8988T (cell line): ENCODE data around the gene ALDH1L1.
"Not testable (repeated sequence)": the region's sequence is repeated elsewhere in the genome, so short reads cannot be mapped to it uniquely, and the experiment has no call there.

Experiments used
- DNase-seq: peaks from one replicate; pipeline ENCODE4 v3.0.0; 2011

The ALDH1L1 gene

GRCh38 chr3:126077754-126078153, 102.6 kb downstream of the ALDH1L1 start:
- no peak for DNase-seq

DNA sequence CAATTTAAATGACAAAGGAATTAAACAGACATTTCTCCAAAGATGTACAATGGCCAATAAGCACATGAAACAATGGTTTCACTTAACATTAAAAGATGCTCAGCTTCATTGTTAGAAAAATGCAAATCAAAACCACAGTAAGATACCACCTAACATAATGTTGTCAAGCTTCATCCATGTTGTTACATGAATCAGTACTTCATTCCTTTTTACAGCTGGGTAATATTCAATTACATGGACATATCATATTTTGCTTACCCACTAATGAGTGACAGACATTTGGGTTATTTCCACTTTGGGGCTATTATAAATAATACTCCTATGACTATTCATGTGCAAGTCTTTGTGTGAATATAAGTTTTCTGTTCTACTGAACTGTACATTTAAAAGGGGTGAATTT, 104.2 kb downstream of the ALDH1L1 start:
- no peak for DNase-seq

GRCh38 chr3:126070146-126070545, 110.2 kb downstream of the ALDH1L1 start:
- DNase-seq: no peak

DNA sequence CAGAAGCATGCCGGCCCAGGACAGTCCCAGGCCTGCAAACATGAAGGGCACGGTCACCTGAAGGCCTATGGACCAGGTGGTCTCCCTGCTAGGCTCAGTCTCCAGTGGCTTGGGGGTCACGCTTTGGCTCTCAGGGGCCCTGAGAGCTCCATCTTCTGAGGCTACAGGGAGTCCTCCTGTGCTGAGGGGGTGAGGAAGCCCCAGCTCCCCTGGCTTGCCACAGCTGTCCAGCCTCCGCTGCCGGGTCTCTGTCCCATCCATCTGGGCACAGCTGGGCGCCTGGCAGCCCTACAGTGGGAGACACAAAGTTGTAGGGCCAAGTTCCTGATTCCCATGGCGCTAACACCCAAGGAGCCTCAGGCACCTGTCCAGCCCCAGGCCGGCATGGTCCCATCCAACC, 112.4 kb downstream of the ALDH1L1 start:
- no peak for DNase-seq

DNA sequence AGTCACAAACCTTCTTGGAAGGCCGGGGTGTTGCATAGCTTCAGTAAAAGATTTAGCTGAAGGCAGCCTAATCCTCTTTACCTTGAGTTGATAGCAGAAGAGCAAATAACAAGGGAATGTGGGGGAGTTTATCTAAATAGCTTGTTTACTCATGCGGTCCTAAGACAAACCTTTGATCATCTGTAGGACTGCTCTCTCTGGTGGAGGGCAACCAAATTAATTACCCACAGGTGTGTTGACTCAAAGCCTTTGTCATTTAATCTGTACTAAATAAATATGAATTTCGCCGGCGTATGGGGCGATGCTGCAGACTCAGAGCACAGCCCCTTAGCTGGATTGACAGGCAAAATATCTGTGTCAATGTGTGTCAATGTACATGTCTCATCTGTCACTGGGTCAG, 113.7 kb downstream of the ALDH1L1 start:
- DNase-seq: not testable (repeated sequence)

DNA sequence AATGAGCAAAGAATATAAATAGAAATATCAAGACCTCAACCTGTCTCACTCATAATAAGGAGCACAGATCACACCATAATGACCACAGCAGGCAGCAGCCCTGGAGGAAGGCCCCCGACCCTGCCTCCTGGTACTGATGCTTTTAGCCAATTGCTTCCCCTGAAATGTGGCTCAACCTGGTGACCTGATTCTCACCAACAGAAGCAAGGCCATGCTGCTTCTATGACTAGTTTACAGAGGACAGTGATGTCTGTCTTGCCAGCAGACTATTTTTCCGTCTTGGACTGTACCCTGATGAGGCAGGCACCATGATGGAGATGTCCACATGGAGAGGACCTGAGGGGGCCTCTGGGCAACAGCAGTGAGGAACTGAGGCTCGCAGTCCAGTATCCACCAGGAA, 114.5 kb downstream of the ALDH1L1 start:
- DNase-seq: no peak

DNA sequence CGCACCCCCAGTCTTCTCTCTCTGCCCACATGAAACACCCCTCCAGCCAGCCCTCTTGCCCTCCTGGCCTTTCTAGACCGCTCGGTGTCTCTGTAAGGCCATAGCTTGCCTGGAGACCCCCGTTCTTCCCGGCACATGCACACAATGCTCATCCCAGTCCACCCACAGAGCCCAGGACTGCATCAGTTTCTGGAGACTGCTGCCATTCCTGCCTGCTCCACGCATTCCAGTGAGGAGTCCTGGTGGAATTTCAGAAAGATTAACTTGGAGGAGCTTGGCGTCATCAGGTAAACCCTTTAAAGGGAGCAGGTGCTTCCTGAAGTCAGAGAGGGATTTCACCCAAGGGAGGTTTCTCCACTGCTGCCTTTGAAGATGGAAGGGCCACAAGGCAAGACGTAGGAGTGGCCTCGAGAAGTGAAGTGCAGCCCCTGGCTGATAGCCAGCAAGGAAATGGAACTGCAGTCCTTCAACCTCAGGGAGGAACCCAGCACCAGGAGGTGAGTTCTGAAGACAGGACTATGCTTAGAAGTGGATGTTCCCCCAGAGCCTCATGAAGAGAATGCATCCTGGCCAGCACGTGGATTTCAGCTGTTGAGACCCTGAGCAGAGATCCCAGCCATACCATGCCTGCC, 115.6 kb downstream of the ALDH1L1 start:
- no peak for DNase-seq

DNA sequence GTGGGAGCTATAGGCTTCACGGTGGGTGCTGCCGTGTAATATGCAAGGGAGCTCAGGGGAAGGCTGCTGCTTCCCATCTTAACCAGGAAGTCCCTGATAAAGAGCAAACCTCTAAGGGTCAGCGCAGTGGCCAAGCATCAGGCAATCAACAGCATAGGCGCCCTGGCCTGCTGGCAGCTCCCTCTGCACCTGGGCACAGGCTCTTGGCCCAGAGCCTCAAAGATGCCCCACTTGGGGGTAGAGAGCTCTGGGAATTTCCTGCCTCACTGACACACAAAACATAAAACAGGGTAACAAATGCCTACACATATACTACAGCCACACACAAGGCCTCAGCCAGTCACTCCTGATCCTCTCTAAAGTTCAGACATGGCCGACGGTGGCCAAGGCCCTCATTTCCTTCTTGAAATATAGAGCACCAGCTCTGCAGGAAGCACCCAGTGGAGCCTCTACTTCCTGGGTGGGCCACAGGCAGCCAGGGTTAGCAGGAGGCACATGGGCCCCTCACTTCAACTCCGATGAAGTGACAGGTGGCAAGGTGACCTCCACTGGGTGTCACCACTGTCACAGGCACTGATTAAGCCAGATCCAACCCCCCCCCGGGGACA, 116.9 kb downstream of the ALDH1L1 start:
- DNase-seq: no peak

GRCh38 chr3:126061301-126062032, 118.9 kb downstream of the ALDH1L1 start:
- DNase-seq: no peak

DNA sequence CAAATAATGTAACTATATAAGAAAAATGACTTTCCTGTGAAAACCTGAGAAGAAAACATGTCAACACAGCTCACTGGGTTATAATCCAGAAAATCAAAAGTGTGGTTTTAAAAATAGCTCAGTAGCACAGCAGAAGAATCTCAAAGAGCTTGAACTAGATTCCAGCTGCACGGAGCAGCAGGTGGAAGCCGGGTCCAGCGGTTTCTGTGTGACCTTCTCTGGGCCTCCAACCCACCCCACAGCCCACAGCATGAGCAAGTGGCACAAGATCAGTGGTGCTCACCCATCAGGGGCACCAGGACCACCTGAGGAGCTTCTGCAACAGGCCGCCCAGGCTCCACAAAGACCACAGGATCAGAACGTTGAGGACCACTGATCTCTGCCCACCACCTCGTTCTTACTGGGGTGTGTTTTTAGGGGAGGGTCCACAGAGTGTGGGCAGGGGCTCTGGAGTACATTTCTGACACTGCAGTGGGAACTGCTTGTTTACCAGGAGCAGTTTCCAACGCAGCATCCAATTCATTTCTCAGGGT, 119.7 kb downstream of the ALDH1L1 start:
- DNase-seq: no peak

- no peak for DNase-seq
Observed at GRCh38 chr3:126058666-126059065, 121.7 kb downstream of the ALDH1L1 start.

GRCh38 chr3:126057936-126058335, 122.5 kb downstream of the ALDH1L1 start:
- no peak for DNase-seq

- DNase-seq: no peak
Observed at GRCh38 chr3:126057501-126057819, 122.9 kb downstream of the ALDH1L1 start.

- no peak for DNase-seq
Observed at GRCh38 chr3:126056681-126057500, 123.5 kb downstream of the ALDH1L1 start.

GRCh38 chr3:126056088-126056487, 124.3 kb downstream of the ALDH1L1 start:
- no peak for DNase-seq

GRCh38 chr3:126054870-126055269, 125.5 kb downstream of the ALDH1L1 start:
- no peak for DNase-seq

DNA sequence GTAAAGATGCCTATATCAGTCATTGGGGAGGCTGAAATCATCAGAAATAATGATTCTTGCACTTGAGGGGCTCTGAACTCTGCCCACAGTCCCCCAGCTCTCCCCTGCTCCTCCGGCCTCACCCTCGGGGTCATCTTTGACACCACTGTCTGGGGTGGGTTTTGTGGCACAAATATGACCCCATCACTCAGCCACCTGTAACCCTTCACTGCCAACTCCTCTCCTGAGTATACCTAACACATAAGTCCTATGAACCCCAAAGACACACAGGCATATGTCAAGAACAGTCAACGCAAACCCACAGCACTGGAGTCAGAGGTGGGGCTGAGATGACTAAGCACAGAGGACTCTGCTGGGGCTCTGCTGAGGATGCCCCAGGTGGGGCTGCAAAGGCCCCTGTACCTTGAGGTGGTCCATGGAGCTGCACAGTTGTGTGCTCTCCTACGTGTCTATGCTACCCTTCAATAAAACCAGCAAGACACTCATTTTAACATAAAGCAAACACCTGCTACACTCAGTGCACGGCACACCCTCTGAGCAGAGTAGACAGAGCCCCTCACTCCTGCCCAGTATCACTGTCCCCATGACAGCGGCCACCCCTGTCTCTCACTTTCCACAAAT, 126.3 kb downstream of the ALDH1L1 start:
- no peak for DNase-seq
